Dendritic cell treated with granulocyte-macrophage colony-stimulating factor and Interleukin-4, amounts not matched to agents 40 ng/mL and 50 ng/mL, for 4 days (primary cell): Measurements from ENCODE around the gene MAT2B.
A peak's percentile ranks its signal among the peaks of the same experiment; 100 is the strongest.
"Not testable (repeated sequence)": the region's sequence is repeated elsewhere in the genome, so short reads cannot be mapped to it uniquely, and the experiment has no call there.

Experiments used
- H3K27ac Mint-ChIP-seq: one replicate; pipeline ENCODE4 v1.8.0; 2022; ENCODE audit warnings: mild to moderate bottlenecking, mixed read lengths
- H3K27me3 Mint-ChIP-seq: one replicate; pipeline ENCODE4 v1.8.0; 2022; ENCODE audit warnings: mild to moderate bottlenecking, mixed read lengths
- H3K36me3 Mint-ChIP-seq: one replicate; pipeline ENCODE4 v1.8.0; 2022; ENCODE audit warnings: low read depth, mixed read lengths
- H3K4me1 Mint-ChIP-seq: one replicate; pipeline ENCODE4 v1.8.0; 2022; ENCODE audit warnings: low read depth, mixed read lengths
- H3K4me3 Mint-ChIP-seq: one replicate; pipeline ENCODE4 v1.8.0; 2022; ENCODE audit warnings: mild to moderate bottlenecking, moderate library complexity, mixed read lengths
- H3K9me3 Mint-ChIP-seq: one replicate; pipeline ENCODE4 v1.8.0; 2022; ENCODE audit warnings: mixed read lengths
- intact Hi-C: fragments of 100-400 bp; cut with micrococcal nuclease; formaldehyde crosslinking; loops from one replicate; pipeline ENCODE4 v1.15.0; 2022

The MAT2B gene

DNA sequence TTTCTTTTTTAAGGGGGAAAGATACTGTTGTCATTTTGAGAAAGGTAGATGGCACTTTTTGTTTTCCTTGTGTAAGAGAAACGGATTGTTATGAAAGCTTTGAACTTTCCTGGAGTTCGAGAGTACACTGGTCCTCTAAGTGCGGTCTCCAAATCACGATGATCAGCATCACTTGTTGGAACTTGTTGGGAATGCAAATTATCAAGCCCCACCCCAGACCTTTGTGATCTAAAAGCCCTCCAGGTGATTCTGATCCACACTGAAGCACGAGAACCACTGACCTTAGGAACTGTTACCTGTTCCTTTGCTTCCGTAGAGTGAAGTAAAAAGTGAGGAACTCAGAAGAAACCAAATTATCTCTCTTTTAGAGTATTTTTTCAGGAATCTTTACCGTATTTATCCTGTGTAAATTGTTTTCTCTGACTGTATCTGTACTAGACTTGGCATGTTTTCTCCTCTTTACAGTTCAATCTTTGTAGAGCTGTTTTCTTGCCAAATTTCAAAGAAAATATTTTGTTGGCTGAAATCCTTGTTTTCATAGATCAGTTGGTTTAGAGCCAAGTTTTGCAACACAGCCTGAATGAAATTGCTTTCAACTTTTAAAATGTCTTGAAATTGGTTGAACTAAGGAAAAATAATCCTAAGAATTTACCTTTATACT, 4.0 kb downstream of the MAT2B start:
- Mint-ChIP-seq H3K4me3 (peak overlapping the region; percentile 51), H3K36me3 (peaks cover 61% of the 10 kb centered on the region), H3K9me3 (no peaks in the 10 kb centered on the region), H3K27ac (peak overlapping the region; percentile 30), H3K4me1 (peaks cover 13% of the 10 kb centered on the region), H3K27me3 (no peaks in the 10 kb centered on the region)
- intact Hi-C loops = no loop called here

DNA sequence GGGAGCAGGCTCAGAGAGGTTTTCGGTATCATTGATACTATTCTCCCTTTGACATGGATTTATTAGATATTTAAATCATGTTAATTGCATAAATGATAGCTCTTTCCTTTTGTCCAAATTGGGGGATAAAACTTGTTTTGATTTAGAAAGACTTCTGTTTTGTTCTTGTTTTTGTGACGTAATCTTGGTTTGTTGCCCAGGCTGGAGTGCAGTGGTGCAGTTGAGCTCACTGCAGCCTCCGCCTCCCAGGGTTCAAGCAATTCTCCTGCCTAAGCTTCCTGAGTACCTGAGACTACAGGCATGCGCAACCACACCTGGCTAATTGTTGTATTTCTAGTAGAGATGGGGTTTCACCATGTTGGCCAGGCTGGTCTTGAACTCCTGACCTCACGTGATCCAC, 7.1 kb downstream of the MAT2B start:
- Mint-ChIP-seq H3K9me3 (no peaks in the 10 kb centered on the region), H3K4me3 (no peak overlapping the region), H3K36me3 (peaks cover 65% of the 10 kb centered on the region), H3K4me1 (peaks cover 11% of the 10 kb centered on the region), H3K27me3 (no peaks in the 10 kb centered on the region), H3K27ac (no peak overlapping the region)
- intact Hi-C loops = no loop called here

DNA sequence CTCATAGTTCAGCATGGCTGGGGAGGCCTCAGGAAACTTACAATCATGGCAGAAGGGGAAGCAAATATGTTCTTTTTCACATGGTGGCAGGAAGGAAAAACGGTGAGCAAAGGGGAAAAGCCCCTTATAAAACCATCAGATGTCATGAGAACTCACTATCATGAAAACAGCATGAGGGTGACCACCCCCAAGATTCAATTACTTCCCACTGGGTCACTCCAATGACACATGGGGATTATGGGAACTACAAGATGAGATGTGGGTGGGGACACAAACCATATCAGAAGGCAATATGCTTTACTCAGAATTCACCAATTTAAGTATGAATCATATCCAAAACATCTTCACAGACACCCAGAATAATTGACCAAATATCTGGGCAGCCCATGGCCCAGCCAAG, 19.7 kb downstream of the MAT2B start:
- Mint-ChIP-seq H3K27me3 (no peaks in the 10 kb centered on the region), H3K9me3 (peaks cover 10% of the 10 kb centered on the region), H3K36me3 (peaks cover 29% of the 10 kb centered on the region), H3K4me3 (no peak overlapping the region), H3K4me1 (no peaks in the 10 kb centered on the region), H3K27ac (no peak overlapping the region)
- intact Hi-C loops = no loop called here

DNA sequence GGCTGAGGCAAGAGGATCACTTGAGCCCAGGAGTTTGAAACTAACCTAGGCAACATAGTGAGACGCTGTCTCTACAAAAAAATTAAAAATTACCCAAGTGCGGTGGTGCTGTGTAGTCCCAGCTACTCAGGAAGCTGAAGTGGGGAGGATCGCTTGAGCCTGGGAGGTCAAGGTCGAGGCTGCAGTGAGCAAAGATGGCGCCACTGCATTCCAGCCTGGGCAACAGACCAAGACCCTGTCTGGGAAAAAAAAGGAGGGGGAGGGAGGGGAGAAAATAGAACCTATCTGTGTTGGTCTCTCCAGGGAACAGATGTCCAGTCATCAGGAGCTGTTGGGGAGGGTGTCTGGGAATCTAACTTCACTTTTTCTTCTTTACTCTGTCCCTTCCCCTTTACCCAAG, 24.3 kb downstream of the MAT2B start:
- intact Hi-C loops = no loop called here
- H3K4me1 Mint-ChIP-seq = no peaks in the 10 kb centered on the region
- no peak overlapping the region for H3K27ac Mint-ChIP-seq
- H3K4me3 Mint-ChIP-seq = no peak overlapping the region
- H3K27me3 Mint-ChIP-seq = peaks cover 2% of the 10 kb centered on the region
- peaks cover 5% of the 10 kb centered on the region for H3K36me3 Mint-ChIP-seq
- peaks cover 7% of the 10 kb centered on the region for H3K9me3 Mint-ChIP-seq

DNA sequence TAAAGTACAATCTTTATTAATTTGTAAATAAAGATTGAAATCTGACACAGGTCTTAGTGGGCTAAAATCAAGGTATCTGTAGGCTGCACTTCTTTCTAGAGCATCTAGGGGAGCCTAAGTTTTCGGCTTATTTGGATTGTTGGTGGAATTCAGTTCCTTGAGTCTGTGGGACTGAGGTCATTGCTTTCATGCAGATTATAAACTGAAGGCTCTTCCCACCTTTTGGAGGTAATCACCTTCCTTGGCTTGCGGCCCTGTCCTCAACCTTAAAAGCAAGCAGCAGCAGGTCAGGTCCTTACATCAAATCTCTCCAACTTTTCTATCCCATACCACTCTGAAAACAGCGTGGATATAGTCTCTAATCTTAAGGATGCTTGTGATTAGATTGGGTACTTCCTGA, 25.9 kb downstream of the MAT2B start:
- H3K9me3 Mint-ChIP-seq = no peaks in the 10 kb centered on the region
- H3K4me3 Mint-ChIP-seq = no peak overlapping the region
- intact Hi-C loops = no loop called here
- H3K27ac Mint-ChIP-seq = no peak overlapping the region
- no peaks in the 10 kb centered on the region for H3K36me3 Mint-ChIP-seq
- peaks cover 2% of the 10 kb centered on the region for H3K27me3 Mint-ChIP-seq
- no peaks in the 10 kb centered on the region for H3K4me1 Mint-ChIP-seq

DNA sequence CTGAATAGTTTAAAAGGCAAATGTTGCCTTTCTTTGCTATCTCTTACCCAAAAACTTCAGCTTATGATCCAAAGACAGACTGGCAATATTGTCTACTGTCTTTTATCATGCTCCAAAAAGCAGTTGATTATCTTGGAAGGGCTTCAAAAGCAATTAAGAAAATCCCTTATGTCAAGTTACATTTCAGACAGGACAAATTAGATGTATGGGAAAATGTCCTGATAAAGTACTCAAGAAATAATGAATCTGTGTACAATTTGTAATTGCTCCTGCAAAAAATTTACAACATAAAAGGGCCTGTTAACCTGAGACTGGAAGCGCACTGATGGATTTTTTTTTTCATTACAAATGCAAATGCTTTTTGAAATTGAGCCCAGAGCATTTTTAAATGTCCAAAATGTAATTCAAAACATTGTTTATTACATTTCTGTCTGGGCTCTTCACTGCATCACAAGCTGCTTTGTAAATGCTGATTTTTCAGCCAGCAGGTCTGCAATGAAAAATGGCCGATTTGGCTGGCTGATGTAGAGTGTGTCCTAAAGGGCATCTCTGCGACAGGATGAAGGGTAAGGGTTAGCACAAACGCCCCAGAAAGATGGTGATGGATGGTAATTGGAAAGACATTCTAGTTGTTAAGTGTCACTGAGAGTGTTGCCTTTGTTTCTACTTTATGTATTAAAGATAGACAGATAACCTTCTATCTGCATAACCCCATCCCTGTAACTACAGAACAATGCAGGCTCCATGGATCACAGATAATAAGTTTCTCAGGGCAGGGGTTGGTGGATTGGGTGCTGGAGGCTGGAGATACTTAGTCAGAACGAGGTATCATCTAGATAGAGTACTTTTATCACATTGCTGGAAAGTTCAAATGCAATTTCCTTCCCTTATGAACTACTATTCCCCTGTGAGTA, 27.0 kb downstream of the MAT2B start:
- H3K36me3 Mint-ChIP-seq = no peaks in the 10 kb centered on the region
- no peaks in the 10 kb centered on the region for H3K4me1 Mint-ChIP-seq
- no peak overlapping the region for H3K4me3 Mint-ChIP-seq
- H3K9me3 Mint-ChIP-seq = no peaks in the 10 kb centered on the region
- H3K27me3 Mint-ChIP-seq = peaks cover 4% of the 10 kb centered on the region
- intact Hi-C loops = no loop called here
- no peak overlapping the region for H3K27ac Mint-ChIP-seq

DNA sequence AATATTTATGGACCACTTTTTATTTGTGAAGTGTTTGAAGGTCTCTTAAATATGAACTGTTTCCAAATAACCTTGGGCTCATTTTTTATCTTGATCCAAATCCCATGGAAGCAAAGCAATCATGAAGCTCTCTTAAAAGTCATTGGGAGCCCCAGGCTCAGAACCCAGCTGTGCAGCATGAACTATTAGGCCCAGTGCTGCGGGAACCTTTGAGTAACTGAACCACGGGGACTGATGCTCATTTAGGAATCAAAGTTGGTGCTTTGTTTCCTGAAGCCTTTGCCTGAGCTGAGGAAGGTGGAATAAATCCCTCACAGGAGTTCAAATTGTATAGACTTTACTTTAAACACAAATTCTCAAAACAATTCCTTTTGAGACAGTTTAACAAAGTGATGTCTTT, 27.8 kb downstream of the MAT2B start:
- Mint-ChIP-seq H3K27ac (no peak overlapping the region), H3K9me3 (no peaks in the 10 kb centered on the region), H3K4me3 (no peak overlapping the region), H3K36me3 (no peaks in the 10 kb centered on the region), H3K27me3 (peaks cover 6% of the 10 kb centered on the region), H3K4me1 (no peaks in the 10 kb centered on the region)
- intact Hi-C loops = no loop called here

DNA sequence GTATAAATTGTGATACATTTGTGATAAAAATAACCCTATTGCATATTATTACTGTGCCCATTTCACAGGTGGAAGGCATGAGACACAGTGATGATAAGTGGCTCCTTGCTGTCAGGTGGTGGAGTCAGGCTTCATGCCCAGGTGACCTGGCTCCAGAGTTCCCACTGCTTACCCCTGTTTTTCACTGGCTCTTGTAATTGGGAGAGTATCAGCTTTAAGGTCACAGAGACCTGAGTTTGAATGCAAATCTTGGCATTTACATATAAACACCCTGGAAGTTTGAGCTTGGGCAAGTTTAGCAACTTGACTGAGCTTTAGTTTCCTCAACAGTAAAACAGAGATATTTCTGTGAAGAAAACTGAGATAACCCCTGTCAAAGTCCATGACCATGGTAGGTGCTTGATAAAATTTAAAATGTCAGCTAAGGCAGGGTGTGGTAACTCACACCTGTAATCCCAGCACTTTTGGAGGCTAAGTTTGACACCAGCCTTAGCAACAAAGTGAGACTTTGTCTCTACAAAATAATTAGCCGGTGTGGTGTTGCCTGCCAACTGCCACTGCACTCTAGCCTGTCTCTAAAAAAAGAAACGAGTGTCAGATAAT, 29.2 kb downstream of the MAT2B start:
- Mint-ChIP-seq H3K27me3 (peaks cover 6% of the 10 kb centered on the region), H3K4me1 (no peaks in the 10 kb centered on the region), H3K27ac (no peak overlapping the region), H3K36me3 (no peaks in the 10 kb centered on the region), H3K9me3 (no peaks in the 10 kb centered on the region), H3K4me3 (no peak overlapping the region)
- intact Hi-C loops = no loop called here

DNA sequence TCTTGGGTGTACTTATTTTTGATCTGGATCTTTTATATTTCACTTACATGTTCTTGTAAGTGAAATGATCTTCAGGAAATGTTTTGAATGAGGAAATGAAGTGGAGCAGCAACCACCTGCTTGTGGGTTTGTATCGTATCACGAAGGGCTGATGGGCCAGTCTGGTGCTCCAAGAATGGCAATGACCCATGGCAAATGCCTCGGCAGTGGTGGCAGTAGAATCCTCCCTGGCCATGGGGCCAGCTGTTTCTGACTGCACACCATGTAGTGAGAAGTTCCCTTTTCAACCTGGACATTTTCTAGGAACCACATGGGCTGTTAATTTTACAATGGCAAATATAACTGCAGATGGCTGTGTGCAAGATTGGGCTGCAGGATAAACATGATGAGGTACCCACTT, 29.9 kb downstream of the MAT2B start:
- Mint-ChIP-seq H3K4me1 (no peaks in the 10 kb centered on the region), H3K36me3 (no peaks in the 10 kb centered on the region), H3K4me3 (no peak overlapping the region), H3K27me3 (peaks cover 6% of the 10 kb centered on the region), H3K27ac (no peak overlapping the region), H3K9me3 (no peaks in the 10 kb centered on the region)
- intact Hi-C loops = no loop called here

DNA sequence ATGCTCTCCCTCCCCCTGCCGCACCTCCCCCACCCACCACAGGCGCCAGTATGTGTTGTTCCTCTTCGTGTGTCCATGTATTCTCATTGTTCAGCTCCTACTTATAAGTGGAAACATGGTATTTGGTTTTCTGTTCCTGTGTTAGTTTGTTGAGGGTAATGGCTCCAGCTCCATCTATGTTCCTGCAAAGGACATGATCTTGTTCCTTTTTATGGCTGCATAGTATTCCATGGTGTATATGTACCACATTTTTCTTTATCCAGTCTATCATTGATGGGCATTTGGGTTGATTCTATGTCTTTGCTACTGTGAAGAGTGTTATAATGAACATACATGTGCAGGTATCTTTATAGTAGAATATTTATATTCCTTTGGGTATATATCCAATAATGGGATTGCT, 31.0 kb downstream of the MAT2B start:
- H3K27ac Mint-ChIP-seq, H3K36me3 Mint-ChIP-seq, H3K9me3 Mint-ChIP-seq, H3K4me1 Mint-ChIP-seq, intact Hi-C loops, H3K27me3 Mint-ChIP-seq, H3K4me3 Mint-ChIP-seq: not testable (repeated sequence)

DNA sequence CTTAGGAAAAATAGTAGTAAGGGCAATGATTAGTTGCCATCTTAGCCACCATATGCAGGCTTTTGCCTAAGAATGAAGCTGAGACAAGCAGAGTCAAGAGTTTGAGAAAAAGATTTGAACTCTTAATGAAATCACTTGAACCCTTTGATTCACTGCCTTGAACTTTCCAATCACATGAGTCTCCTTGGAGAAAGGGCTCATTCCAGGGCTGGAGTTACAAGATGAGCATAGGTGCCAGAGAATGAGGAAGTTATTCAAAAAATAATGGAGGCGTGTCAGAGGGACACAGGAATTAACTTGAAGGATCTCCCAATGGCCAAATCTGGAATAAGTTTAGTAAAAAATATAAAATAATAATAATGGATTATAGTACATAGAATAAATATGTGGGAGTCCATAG, 35.3 kb downstream of the MAT2B start:
- H3K36me3 Mint-ChIP-seq = no peaks in the 10 kb centered on the region
- H3K4me1 Mint-ChIP-seq = no peaks in the 10 kb centered on the region
- H3K9me3 Mint-ChIP-seq = no peaks in the 10 kb centered on the region
- intact Hi-C loops = no loop called here
- H3K4me3 Mint-ChIP-seq = no peak overlapping the region
- no peak overlapping the region for H3K27ac Mint-ChIP-seq
- H3K27me3 Mint-ChIP-seq = peaks cover 3% of the 10 kb centered on the region

DNA sequence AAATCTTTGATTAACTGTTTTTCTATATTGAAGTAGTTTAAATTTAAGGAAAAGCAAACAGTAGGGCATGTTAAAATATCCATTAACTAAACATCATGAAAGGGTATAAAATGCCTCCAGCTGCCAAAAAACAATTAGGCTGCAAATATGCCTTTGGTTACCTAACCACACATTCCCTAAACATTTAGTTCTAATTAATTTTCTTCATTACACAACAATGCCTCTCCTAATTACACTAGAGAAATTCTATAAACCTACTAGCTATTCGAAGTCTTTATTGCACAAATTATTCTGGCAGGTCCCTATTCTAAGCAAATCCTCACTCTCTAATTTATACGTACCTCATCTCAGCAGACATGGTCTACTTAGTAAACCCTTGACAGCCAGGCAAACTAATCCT, 37.4 kb downstream of the MAT2B start:
- no peak overlapping the region for H3K4me3 Mint-ChIP-seq
- H3K36me3 Mint-ChIP-seq = no peaks in the 10 kb centered on the region
- intact Hi-C loops = no loop called here
- H3K9me3 Mint-ChIP-seq = no peaks in the 10 kb centered on the region
- H3K4me1 Mint-ChIP-seq = no peaks in the 10 kb centered on the region
- H3K27me3 Mint-ChIP-seq = peaks cover under 1% of the 10 kb centered on the region
- H3K27ac Mint-ChIP-seq = no peak overlapping the region

DNA sequence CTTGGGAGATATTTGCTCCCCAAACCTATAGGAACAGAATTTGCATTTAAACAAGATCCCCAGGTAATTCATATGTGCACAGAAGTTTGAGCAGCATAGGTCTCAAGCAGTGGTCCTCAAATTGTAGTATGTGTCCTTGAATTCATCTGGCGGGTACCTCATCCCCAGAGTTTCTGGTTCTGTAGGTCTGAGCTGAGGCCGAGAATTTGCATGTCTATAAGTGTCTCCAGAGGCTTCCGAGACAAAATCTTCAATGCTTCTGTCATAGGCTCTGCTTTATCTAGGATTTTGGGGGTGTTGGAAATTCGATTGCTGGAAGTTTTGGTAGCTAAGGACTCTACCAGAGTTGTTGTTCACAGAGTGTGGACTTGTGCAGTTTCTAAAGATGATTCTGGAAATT, 38.6 kb downstream of the MAT2B start:
- no peaks in the 10 kb centered on the region for H3K36me3 Mint-ChIP-seq
- no peaks in the 10 kb centered on the region for H3K9me3 Mint-ChIP-seq
- no peak overlapping the region for H3K27ac Mint-ChIP-seq
- no peaks in the 10 kb centered on the region for H3K27me3 Mint-ChIP-seq
- intact Hi-C loops = no loop called here
- no peaks in the 10 kb centered on the region for H3K4me1 Mint-ChIP-seq
- H3K4me3 Mint-ChIP-seq = no peak overlapping the region

DNA sequence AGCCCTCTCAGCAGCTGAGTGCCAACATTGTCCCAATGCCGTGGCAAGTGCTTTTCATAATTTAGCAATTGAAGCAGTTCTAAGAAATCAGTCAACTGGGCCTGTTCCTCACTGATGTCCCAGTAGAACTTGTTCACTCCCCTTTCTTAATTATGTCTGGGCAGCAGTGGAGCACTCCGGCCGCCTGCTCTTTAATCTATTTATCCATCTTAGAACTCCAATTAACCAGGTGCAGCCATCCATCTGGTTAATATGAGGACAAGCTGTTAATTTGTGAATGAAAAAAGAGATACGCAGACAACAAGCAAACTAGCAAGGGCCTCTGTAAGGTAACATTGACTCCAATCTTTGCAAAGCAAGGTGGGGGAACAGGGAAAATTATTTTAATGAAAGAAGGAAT, 39.4 kb downstream of the MAT2B start:
- no peak overlapping the region for H3K4me3 Mint-ChIP-seq
- H3K27ac Mint-ChIP-seq = no peak overlapping the region
- H3K4me1 Mint-ChIP-seq = no peaks in the 10 kb centered on the region
- intact Hi-C loops = no loop called here
- H3K36me3 Mint-ChIP-seq = no peaks in the 10 kb centered on the region
- no peaks in the 10 kb centered on the region for H3K9me3 Mint-ChIP-seq
- H3K27me3 Mint-ChIP-seq = no peaks in the 10 kb centered on the region
